ENCODE data around the gene KAT8. TPM values are rescaled to one million over a fixed set of nuclear protein-coding genes. Genes with fewer than 3 reads are reported as not detected.
"Not testable (repeated sequence)": the region's sequence is repeated elsewhere in the genome, so short reads cannot be mapped to it uniquely, and the experiment has no call there.

The KAT8 gene
- total RNA-seq, 2 donors from 2014 or later: 51.0 to 55.8 TPM

DNA sequence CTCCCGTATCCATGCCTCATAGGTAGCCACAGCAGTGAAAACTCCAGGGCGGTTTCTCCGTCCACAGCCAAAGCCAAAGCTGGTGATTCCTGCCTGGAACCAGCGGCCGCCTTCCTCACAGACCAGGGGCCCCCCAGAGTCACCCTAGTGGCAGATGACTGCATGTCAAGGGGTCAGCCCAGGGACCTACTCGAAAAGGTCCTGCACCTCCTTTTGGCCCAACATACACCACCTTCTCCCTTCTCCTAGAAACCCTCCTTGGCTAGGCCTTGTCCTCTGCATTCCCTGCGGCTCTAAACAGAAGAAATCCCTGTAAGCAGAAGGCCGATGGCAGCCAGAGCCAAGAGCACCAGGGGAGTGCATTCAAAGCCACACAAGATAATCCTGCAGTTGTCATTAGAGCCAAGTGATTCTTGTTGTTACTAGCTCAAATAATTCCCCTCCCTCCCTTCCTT lies 26.3 kb downstream of the KAT8 start:
- DNase-seq: peak; percentile 65
- 90 to 95% methylated on average over 8 of the region's 8 CpGs for WGBS, 2 experiments (ENCODE audit: insufficient coverage in 1 of 2, insufficient read length in 1 of 2)
- Mint-ChIP-seq H3K4me1 (peaks cover 8% of the 10 kb centered on the region), H3K9me3 (no peaks in the 10 kb centered on the region), H3K36me3 (ENCODE audit: low read depth) (no peaks in the 10 kb centered on the region), H3K27ac (no peak overlapping the region), H3K4me3 (no peak overlapping the region), H3K27me3 (ENCODE audit: insufficient read depth) (peaks cover 53% of the 10 kb centered on the region)
- no peak overlapping the region for H3K9ac ChIP-seq (ENCODE audit: extremely low read depth, low read length, poor library complexity, severe bottlenecking)
- no peaks in the 10 kb centered on the region for H3K9me3 ChIP-seq (ENCODE audit: control insufficient read depth, low read length)
- TF ChIP-seq, protein P1, sequence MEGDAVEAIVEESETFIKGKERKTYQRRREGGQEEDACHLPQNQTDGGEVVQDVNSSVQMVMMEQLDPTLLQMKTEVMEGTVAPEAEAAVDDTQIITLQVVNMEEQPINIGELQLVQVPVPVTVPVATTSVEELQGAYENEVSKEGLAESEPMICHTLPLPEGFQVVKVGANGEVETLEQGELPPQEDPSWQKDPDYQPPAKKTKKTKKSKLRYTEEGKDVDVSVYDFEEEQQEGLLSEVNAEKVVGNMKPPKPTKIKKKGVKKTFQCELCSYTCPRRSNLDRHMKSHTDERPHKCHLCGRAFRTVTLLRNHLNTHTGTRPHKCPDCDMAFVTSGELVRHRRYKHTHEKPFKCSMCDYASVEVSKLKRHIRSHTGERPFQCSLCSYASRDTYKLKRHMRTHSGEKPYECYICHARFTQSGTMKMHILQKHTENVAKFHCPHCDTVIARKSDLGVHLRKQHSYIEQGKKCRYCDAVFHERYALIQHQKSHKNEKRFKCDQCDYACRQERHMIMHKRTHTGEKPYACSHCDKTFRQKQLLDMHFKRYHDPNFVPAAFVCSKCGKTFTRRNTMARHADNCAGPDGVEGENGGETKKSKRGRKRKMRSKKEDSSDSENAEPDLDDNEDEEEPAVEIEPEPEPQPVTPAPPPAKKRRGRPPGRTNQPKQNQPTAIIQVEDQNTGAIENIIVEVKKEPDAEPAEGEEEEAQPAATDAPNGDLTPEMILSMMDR (conservative IDR thresholded peaks at IDR 0.05): peak; percentile 44
- H3K4me1 ChIP-seq (ENCODE audit: control insufficient read depth, insufficient read depth, low read length): peaks cover 3% of the 10 kb centered on the region
- peaks cover 20% of the 10 kb centered on the region for H3K27me3 ChIP-seq (ENCODE audit: control insufficient read depth, insufficient read depth, low read length, poor library complexity, severe bottlenecking)
- no peak overlapping the region for H3K27ac ChIP-seq (ENCODE audit: low read depth, low read length)
- no peaks in the 10 kb centered on the region for H3K36me3 ChIP-seq (ENCODE audit: control insufficient read depth, insufficient read depth, low read length)
- H3K4me3 ChIP-seq (ENCODE audit: low read length): no peak overlapping the region

GRCh38 chr16:31144418-31144817 lies 27.0 kb downstream of the KAT8 start:
- H3K36me3 Mint-ChIP-seq (ENCODE audit: low read depth): not testable (repeated sequence)

DNA sequence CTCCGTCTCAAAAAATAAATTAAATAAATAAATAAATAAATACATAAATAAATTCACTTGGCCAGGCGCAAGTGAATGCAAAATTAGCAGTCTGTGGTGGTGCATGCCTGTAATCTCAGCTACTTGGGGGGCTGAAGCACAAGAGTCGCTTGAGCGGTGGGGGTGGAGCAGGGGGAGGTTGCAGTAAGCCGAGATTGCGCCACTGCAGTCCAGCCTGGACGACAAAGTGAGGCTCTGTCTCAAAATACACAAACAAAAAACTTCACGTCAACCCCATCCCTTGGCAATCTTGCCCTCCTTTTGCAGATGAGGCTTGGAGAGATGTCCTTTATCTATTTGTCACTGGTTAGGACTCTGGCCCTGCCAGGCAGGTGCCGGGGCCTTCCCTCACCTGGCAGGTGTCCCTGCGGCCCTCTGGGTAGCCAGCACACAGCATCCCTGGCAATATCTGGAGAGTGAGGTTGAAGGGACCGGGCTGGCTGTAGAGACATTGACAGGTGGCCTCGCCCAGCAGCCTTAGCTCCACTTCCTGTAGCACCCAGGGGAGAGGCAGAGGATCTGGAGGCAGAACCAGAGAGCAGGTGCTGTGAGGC lies 28.0 kb downstream of the KAT8 start:
- peak; percentile 46 for DNase-seq
- Histone ChIP-seq H3K27ac (ENCODE audit: low read depth, low read length) (no peak overlapping the region), H3K4me1 (ENCODE audit: control insufficient read depth, insufficient read depth, low read length) (peaks cover 3% of the 10 kb centered on the region), H3K4me3 (ENCODE audit: low read length) (no peak overlapping the region), H3K36me3 (ENCODE audit: control insufficient read depth, insufficient read depth, low read length) (no peaks in the 10 kb centered on the region), H3K9ac (ENCODE audit: extremely low read depth, low read length, poor library complexity, severe bottlenecking) (no peak overlapping the region), H3K27me3 (ENCODE audit: control insufficient read depth, insufficient read depth, low read length, poor library complexity, severe bottlenecking) (peaks cover 20% of the 10 kb centered on the region), H3K9me3 (ENCODE audit: control insufficient read depth, low read length) (no peaks in the 10 kb centered on the region)
- peaks cover 61% of the 10 kb centered on the region for H3K27me3 Mint-ChIP-seq (ENCODE audit: insufficient read depth)
- H3K4me3 Mint-ChIP-seq: no peak overlapping the region
- WGBS, 2 experiments (ENCODE audit: insufficient coverage in 1 of 2, insufficient read length in 1 of 2): 93 to 96% methylated on average over 7 to 11 of the region's 12 CpGs
- TF ChIP-seq, protein P1 (conservative IDR thresholded peaks at IDR 0.05): no peak
- peaks cover 8% of the 10 kb centered on the region for H3K4me1 Mint-ChIP-seq
- H3K36me3 Mint-ChIP-seq (ENCODE audit: low read depth): no peaks in the 10 kb centered on the region
- H3K27ac Mint-ChIP-seq: no peak overlapping the region
- H3K9me3 Mint-ChIP-seq: no peaks in the 10 kb centered on the region

More at GRCh38 chr16:31144418-31144817, 27.0 kb downstream of the KAT8 start:
- H3K27me3 Mint-ChIP-seq (ENCODE audit: insufficient read depth): peaks cover 57% of the 10 kb centered on the region
- H3K9ac ChIP-seq (ENCODE audit: extremely low read depth, low read length, poor library complexity, severe bottlenecking); H3K27ac Mint-ChIP-seq; H3K9me3 Mint-ChIP-seq; H3K4me3 Mint-ChIP-seq; DNase-seq; H3K27ac ChIP-seq (ENCODE audit: low read depth, low read length); H3K36me3 ChIP-seq (ENCODE audit: control insufficient read depth, insufficient read depth, low read length); H3K4me3 ChIP-seq (ENCODE audit: low read length); H3K4me1 ChIP-seq (ENCODE audit: control insufficient read depth, insufficient read depth, low read length); H3K9me3 ChIP-seq (ENCODE audit: control insufficient read depth, low read length); H3K4me1 Mint-ChIP-seq: not testable (repeated sequence)
- WGBS, 2 experiments (ENCODE audit: insufficient coverage in 1 of 2, insufficient read length in 1 of 2): 91 to 92% methylated on average over 6 to 7 of the region's 7 CpGs
- peaks cover 20% of the 10 kb centered on the region for H3K27me3 ChIP-seq (ENCODE audit: control insufficient read depth, insufficient read depth, low read length, poor library complexity, severe bottlenecking)

DNA sequence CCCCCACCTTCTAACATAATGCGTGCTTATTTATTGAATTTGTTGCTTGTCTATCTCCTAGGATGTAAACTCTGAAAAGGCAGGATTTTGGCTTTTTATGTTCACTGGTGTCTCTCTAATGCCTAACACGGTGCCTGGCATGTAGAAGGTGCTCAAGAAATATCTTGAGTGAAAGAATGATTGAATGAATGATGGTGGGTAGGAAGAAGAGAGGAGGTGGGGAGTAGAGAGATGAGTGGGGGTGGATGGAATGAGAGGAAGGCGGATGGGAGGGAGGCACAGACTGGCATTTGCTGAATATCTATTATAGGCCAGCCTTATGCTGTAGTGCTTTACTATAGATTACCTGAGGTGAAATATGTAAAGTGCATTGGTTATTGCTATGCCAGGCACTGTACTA lies 30.1 kb downstream of the KAT8 start:
- H3K27ac Mint-ChIP-seq: no peak overlapping the region
- Histone ChIP-seq H3K27me3 (ENCODE audit: control insufficient read depth, insufficient read depth, low read length, poor library complexity, severe bottlenecking) (peaks cover 20% of the 10 kb centered on the region), H3K36me3 (ENCODE audit: control insufficient read depth, insufficient read depth, low read length) (no peaks in the 10 kb centered on the region), H3K27ac (ENCODE audit: low read depth, low read length) (no peak overlapping the region), H3K9ac (ENCODE audit: extremely low read depth, low read length, poor library complexity, severe bottlenecking) (no peak overlapping the region), H3K4me3 (ENCODE audit: low read length) (no peak overlapping the region), H3K9me3 (ENCODE audit: control insufficient read depth, low read length) (no peaks in the 10 kb centered on the region), H3K4me1 (ENCODE audit: control insufficient read depth, insufficient read depth, low read length) (no peaks in the 10 kb centered on the region)
- H3K27me3 Mint-ChIP-seq (ENCODE audit: insufficient read depth): peaks cover 61% of the 10 kb centered on the region
- H3K4me1 Mint-ChIP-seq: no peaks in the 10 kb centered on the region
- no peaks in the 10 kb centered on the region for H3K36me3 Mint-ChIP-seq (ENCODE audit: low read depth)
- 94 to 97% methylated on average over 2 to 3 of the region's 3 CpGs for WGBS, 2 experiments (ENCODE audit: insufficient coverage in 1 of 2, insufficient read length in 1 of 2)
- H3K4me3 Mint-ChIP-seq: peak overlapping the region; percentile 42
- DNase-seq: no peak
- H3K9me3 Mint-ChIP-seq: no peaks in the 10 kb centered on the region
- TF ChIP-seq, protein P1 (conservative IDR thresholded peaks at IDR 0.05): no peak

Measured in endodermal cell (in vitro differentiated cells).